IPS-11a (cell line): ENCODE measurements around the gene CCNL2.

Source experiments
- H3K4me3 ChIP-seq: one replicate; pipeline ENCODE4 v1.5.1; 2013; ENCODE audit warnings: low read depth, low read length, control low read depth

Gene CCNL2

GRCh38 chr1:1358433-1359271, 40.5 kb downstream of the CCNL2 start, which contains the start of gene MXRA8:
Gene MXRA8 (minus strand): TSS chr1:1358555. CDS start chr1:1358504, 51 bp downstream.
- peak within 1 kb of the TSS; percentile 17 for H3K4me3 ChIP-seq

- H3K4me3 ChIP-seq: peak overlapping the region; percentile 17
Measured at GRCh38 chr1:1357871-1358432, 41.2 kb downstream of the CCNL2 start.

GRCh38 chr1:1356796-1357401, 42.2 kb downstream of the CCNL2 start:
- no peak overlapping the region for H3K4me3 ChIP-seq

GRCh38 chr1:1356166-1356795, 42.9 kb downstream of the CCNL2 start:
- no peak overlapping the region for H3K4me3 ChIP-seq

GRCh38 chr1:1355416-1355815, 43.7 kb downstream of the CCNL2 start:
- H3K4me3 ChIP-seq: no peak overlapping the region

GRCh38 chr1:1354271-1355247, 44.6 kb downstream of the CCNL2 start:
- H3K4me3 ChIP-seq: no peak overlapping the region

- H3K4me3 ChIP-seq: no peak overlapping the region
Measured at GRCh38 chr1:1353389-1354151, 45.6 kb downstream of the CCNL2 start.

GRCh38 chr1:1352786-1353388, 46.2 kb downstream of the CCNL2 start:
- H3K4me3 ChIP-seq: no peak overlapping the region

GRCh38 chr1:1351511-1352427, 47.4 kb downstream of the CCNL2 start:
- H3K4me3 ChIP-seq: no peak overlapping the region

GRCh38 chr1:1349256-1350012, 49.7 kb downstream of the CCNL2 start, which contains the start of gene DVL1:
Gene DVL1 (minus strand): TSS chr1:1349418. CDS start chr1:1349065, 353 bp downstream.
- H3K4me3 ChIP-seq: peak within 1 kb of the TSS; percentile 77

GRCh38 chr1:1348420-1349255, 50.5 kb downstream of the CCNL2 start:
- peak overlapping the region; percentile 77 for H3K4me3 ChIP-seq

GRCh38 chr1:1347663-1348419, 51.3 kb downstream of the CCNL2 start:
- H3K4me3 ChIP-seq: peak overlapping the region; percentile 77

- no peak overlapping the region for H3K4me3 ChIP-seq
Measured at GRCh38 chr1:1347026-1347595, 52.0 kb downstream of the CCNL2 start.

- no peak overlapping the region for H3K4me3 ChIP-seq
Measured at GRCh38 chr1:1346501-1346890, 52.6 kb downstream of the CCNL2 start.

GRCh38 chr1:1345860-1346500, 53.2 kb downstream of the CCNL2 start:
- H3K4me3 ChIP-seq: no peak overlapping the region
